Endothelial cell of umbilical vein (primary cell): ENCODE measurements around the gene RANBP3.

Source experiments
- EZH2 ChIP-seq: IDR thresholded peaks from 2 replicates; pipeline ENCODE4 v1.6.1; 2012; ENCODE audit warnings: borderline replicate concordance, low read depth, mild to moderate bottlenecking, moderate library complexity, low read length, inconsistent platforms; ENCODE audit not compliant: severe bottlenecking
- FOS ChIP-seq: IDR thresholded peaks from 2 replicates; pipeline ENCODE4 v1.6.1; 2011; ENCODE audit warnings: mild to moderate bottlenecking, low read length, moderate library complexity, borderline replicate concordance; ENCODE audit not compliant: insufficient read depth
- JUN ChIP-seq: IDR thresholded peaks from 2 replicates; pipeline ENCODE4 v1.6.1; 2011; ENCODE audit warnings: borderline replicate concordance, low read depth; ENCODE audit not compliant: insufficient read length, insufficient read depth
- POLR2A ChIP-seq: IDR thresholded peaks from 2 replicates; pipeline ENCODE4 v1.6.1; 2012; ENCODE audit warnings: low read depth, mild to moderate bottlenecking, control low read depth, low read length
- POLR2AphosphoS5 ChIP-seq: IDR thresholded peaks from 2 replicates; pipeline ENCODE4 v1.6.1; 2012; ENCODE audit warnings: low read depth, mild to moderate bottlenecking, control low read depth, low read length, moderate library complexity; ENCODE audit not compliant: insufficient read depth
- TF ChIP-seq, protein P1 (sequence below): IDR thresholded peaks from 2 replicates; pipeline ENCODE4 v1.6.1; 2011; ENCODE audit not compliant: insufficient read depth, insufficient read length
- TF ChIP-seq, protein P2 (sequence below), 2 donors: IDR thresholded peaks; 1 replicate in 1 of 2; 2 replicates in 1 of 2; pipeline ENCODE4 v1.5.1; 2011; ENCODE audit warnings: low read length in 2 of 2, mild to moderate bottlenecking in 2 of 2, moderate library complexity in 2 of 2, control low read depth in 1 of 2, inconsistent platforms in 1 of 2, low read depth in 1 of 2; ENCODE audit not compliant: insufficient read depth in 1 of 2; ENCODE audit errors: extremely low read depth in 1 of 2

DNA sequence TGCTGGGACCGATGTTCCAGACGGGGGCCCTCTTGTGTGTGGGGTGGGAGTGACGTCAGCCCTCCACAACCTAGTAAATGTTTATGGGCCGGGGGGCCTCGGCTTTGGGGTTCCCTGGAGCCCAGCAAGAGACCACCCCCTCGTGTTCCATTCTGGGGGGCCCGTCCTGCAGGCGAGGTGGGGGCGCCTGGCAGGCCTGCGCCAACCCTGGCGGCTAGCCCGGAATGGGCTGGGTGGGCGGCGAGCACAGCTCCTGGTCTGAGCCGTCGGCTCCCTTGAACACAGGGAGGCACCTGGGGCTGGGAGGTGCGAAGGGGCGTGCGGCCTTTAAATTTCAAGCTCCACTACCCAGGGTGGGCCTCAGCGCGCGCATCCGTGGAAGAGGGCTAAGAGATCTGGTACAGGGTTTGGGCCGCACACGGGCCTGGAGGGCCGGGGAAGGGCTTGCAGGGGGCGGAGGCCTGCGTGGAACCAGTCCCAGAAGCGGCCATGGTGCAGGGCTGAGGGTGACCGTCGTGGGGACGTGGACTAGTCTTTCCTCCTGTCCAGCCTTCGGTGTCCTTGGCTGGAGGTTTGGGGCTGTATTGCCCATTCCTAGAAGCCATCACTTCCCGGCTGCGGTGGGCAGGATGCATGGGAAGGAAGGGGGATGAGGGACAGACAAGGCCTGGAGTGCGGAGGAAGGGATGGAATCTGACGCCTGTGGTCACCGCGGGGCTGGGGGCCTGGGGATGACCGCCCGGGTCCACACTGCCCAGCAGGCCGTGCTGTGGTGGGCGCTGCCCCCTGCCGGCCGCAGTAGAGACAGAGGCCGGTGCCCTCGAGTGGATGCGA is 85.8 kb downstream of the RANBP3 start:
- TF ChIP-seq, protein P1, sequence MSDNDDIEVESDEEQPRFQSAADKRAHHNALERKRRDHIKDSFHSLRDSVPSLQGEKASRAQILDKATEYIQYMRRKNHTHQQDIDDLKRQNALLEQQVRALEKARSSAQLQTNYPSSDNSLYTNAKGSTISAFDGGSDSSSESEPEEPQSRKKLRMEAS, result no peak
- TF ChIP-seq POLR2A (peak; percentile 35), FOS (no peak), POLR2AphosphoS5 (peak; percentile 43), EZH2 (no peak), JUN (no peak)
- TF ChIP-seq, protein P2, sequence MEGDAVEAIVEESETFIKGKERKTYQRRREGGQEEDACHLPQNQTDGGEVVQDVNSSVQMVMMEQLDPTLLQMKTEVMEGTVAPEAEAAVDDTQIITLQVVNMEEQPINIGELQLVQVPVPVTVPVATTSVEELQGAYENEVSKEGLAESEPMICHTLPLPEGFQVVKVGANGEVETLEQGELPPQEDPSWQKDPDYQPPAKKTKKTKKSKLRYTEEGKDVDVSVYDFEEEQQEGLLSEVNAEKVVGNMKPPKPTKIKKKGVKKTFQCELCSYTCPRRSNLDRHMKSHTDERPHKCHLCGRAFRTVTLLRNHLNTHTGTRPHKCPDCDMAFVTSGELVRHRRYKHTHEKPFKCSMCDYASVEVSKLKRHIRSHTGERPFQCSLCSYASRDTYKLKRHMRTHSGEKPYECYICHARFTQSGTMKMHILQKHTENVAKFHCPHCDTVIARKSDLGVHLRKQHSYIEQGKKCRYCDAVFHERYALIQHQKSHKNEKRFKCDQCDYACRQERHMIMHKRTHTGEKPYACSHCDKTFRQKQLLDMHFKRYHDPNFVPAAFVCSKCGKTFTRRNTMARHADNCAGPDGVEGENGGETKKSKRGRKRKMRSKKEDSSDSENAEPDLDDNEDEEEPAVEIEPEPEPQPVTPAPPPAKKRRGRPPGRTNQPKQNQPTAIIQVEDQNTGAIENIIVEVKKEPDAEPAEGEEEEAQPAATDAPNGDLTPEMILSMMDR (IDR thresholded peaks at IDR 0.05; ENCODE audit: extremely low read depth in 1 of 2, insufficient read depth in 1 of 2, low read depth in 1 of 2, low read length in 2 of 2), result peak; percentile 80 to 92
